Measurements from ENCODE around the gene CAB39. TPM values are rescaled to one million over a fixed set of nuclear protein-coding genes. Genes with fewer than 3 reads are reported as not detected.
"Not testable (repeated sequence)": the region's sequence is repeated elsewhere in the genome, so short reads cannot be mapped to it uniquely, and the experiment has no call there.

Gene CAB39
- total and polyA plus RNA-seq, 2 donors from 2014 or later: 39.1 to 77.6 TPM

DNA sequence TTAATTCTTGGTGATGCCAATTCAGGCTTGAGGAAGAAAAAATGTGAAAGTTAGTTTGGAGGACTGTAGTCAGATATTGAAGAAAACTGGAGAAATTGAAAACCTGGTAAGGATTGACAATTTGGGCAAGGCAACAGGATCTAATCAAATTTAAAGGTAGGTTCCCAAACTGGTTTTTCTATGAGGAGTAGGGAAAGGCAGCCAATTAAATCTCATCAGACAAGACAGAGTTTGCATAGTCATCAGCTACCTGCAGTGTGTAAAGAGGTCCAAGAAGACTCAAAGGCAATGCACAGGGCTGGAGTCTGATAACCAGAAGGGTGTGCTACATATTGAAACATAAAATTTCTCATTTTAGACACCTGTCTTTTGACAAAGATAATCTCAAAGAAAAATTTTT, 16.0 kb upstream of the CAB39 start:
- Histone ChIP-seq H3K9me3 (ENCODE audit: control insufficient read depth in 2 of 3, insufficient read depth in 1 of 3, low read length in 3 of 3) (no peaks in the 10 kb centered on the region), H3K27ac (ENCODE audit: low read depth in 2 of 2, low read length in 2 of 2) (no peak overlapping the region), H3K36me3 (ENCODE audit: control insufficient read depth in 2 of 3, insufficient read depth in 3 of 3, low read length in 3 of 3) (no peaks in the 10 kb centered on the region), H3K9ac (ENCODE audit: low read length in 3 of 3) (no peak overlapping the region), H3K4me3 (ENCODE audit: low read length in 3 of 3) (no peak overlapping the region), H3K4me1 (ENCODE audit: control insufficient read depth in 2 of 3, insufficient read depth in 2 of 3, low read depth in 1 of 3, low read length in 3 of 3) (no peaks in the 10 kb centered on the region), H3K27me3 (ENCODE audit: control insufficient read depth, insufficient read depth, low read length) (no peaks in the 10 kb centered on the region)
- FAIRE-seq (no peak), DNase-seq (no peak)
- intact Hi-C loops (cut with DNase I): no loop called here
- TF ChIP-seq, protein P1, sequence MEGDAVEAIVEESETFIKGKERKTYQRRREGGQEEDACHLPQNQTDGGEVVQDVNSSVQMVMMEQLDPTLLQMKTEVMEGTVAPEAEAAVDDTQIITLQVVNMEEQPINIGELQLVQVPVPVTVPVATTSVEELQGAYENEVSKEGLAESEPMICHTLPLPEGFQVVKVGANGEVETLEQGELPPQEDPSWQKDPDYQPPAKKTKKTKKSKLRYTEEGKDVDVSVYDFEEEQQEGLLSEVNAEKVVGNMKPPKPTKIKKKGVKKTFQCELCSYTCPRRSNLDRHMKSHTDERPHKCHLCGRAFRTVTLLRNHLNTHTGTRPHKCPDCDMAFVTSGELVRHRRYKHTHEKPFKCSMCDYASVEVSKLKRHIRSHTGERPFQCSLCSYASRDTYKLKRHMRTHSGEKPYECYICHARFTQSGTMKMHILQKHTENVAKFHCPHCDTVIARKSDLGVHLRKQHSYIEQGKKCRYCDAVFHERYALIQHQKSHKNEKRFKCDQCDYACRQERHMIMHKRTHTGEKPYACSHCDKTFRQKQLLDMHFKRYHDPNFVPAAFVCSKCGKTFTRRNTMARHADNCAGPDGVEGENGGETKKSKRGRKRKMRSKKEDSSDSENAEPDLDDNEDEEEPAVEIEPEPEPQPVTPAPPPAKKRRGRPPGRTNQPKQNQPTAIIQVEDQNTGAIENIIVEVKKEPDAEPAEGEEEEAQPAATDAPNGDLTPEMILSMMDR (IDR thresholded peaks at IDR 0.05; ENCODE audit: borderline replicate concordance, extremely low read depth, insufficient read depth): no peak

DNA sequence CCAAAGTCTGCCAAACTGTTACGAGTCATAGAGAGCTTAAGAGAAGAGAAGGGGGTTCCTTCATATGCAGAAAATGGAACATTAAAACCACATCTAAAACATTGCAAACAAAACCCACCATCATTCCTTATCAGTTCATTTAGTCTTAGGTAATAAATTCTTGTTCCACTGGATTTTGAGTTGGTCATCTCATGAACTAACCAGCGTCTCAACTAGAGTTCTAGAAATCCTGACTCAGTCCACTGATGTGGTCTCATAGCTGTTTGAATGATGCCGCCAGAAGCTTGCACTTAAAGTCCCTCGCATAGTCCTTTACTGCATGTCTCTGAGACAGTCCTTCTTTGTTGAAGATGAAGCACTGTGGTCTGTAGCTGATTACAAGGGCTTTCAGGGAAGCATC, 15.0 kb upstream of the CAB39 start:
- Histone ChIP-seq H3K27me3 (ENCODE audit: control insufficient read depth, insufficient read depth, low read length) (no peaks in the 10 kb centered on the region), H3K36me3 (ENCODE audit: control insufficient read depth in 2 of 3, insufficient read depth in 3 of 3, low read length in 3 of 3) (no peaks in the 10 kb centered on the region), H3K9me3 (ENCODE audit: control insufficient read depth in 2 of 3, insufficient read depth in 1 of 3, low read length in 3 of 3) (no peaks in the 10 kb centered on the region), H3K27ac (ENCODE audit: low read depth in 2 of 2, low read length in 2 of 2) (no peak overlapping the region), H3K9ac (ENCODE audit: low read length in 3 of 3) (no peak overlapping the region), H3K4me1 (ENCODE audit: control insufficient read depth in 2 of 3, insufficient read depth in 2 of 3, low read depth in 1 of 3, low read length in 3 of 3) (no peaks in the 10 kb centered on the region), H3K4me3 (ENCODE audit: low read length in 3 of 3) (no peak overlapping the region)
- TF ChIP-seq, protein P1 (IDR thresholded peaks at IDR 0.05; ENCODE audit: borderline replicate concordance, extremely low read depth, insufficient read depth): no peak
- no peak for FAIRE-seq
- intact Hi-C loops (cut with DNase I): no loop called here
- DNase-seq: no peak

DNA sequence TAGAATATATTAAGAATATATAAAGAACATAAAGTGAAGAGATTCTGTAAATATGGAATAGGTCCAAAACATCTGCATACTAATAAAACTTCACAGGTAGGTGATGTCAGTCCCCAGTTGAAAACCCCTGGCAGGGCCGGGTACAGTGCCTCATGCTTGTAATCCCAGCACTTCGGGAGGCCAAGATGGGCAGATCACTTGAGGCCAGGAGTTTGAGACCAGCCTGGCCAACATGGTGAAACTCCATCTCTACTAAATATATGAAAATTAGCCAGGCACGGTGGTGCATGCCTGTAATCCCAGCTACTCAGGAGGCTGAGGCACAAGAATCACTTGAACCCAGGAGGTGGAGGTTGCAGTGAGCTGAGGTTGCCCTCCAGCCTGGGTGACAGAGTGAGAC, 13.9 kb upstream of the CAB39 start:
- intact Hi-C loops (cut with DNase I); H3K4me3 ChIP-seq (ENCODE audit: low read length in 3 of 3); H3K9me3 ChIP-seq (ENCODE audit: control insufficient read depth in 2 of 3, insufficient read depth in 1 of 3, low read length in 3 of 3); H3K9ac ChIP-seq (ENCODE audit: low read length in 3 of 3); H3K36me3 ChIP-seq (ENCODE audit: control insufficient read depth in 2 of 3, insufficient read depth in 3 of 3, low read length in 3 of 3); FAIRE-seq; H3K4me1 ChIP-seq (ENCODE audit: control insufficient read depth in 2 of 3, insufficient read depth in 2 of 3, low read depth in 1 of 3, low read length in 3 of 3); H3K27ac ChIP-seq (ENCODE audit: low read depth in 2 of 2, low read length in 2 of 2); DNase-seq; H3K27me3 ChIP-seq (ENCODE audit: control insufficient read depth, insufficient read depth, low read length): not testable (repeated sequence)

DNA sequence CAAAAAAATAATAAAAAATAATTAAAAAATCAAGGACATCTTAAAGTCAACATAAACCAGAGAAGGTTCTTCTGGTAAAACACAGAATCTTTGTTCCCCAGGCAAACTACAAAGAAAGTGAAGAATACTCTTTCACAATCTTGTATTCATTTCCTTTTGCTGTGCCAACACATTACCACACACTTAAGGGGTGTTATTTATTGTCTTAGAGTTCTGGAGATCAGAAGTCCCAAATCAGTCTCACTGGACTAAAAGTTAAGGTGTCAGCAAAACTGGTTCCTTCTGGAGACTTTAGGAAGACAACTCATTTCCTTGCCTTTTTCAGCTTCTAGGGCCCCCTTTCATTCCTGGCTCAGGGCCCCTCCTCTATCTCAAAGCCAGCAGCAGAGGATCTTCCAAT, 12.2 kb upstream of the CAB39 start:
- H3K9ac ChIP-seq (ENCODE audit: low read length in 3 of 3): no peak overlapping the region
- H3K4me3 ChIP-seq (ENCODE audit: low read length in 3 of 3): no peak overlapping the region
- H3K27me3 ChIP-seq (ENCODE audit: control insufficient read depth, insufficient read depth, low read length): no peaks in the 10 kb centered on the region
- TF ChIP-seq, protein P1 (IDR thresholded peaks at IDR 0.05; ENCODE audit: borderline replicate concordance, extremely low read depth, insufficient read depth): no peak
- no peak overlapping the region for H3K27ac ChIP-seq (ENCODE audit: low read depth in 2 of 2, low read length in 2 of 2)
- no peaks in the 10 kb centered on the region for H3K4me1 ChIP-seq (ENCODE audit: control insufficient read depth in 2 of 3, insufficient read depth in 2 of 3, low read depth in 1 of 3, low read length in 3 of 3)
- intact Hi-C loops (cut with DNase I): no loop called here
- no peaks in the 10 kb centered on the region for H3K36me3 ChIP-seq (ENCODE audit: control insufficient read depth in 2 of 3, insufficient read depth in 3 of 3, low read length in 3 of 3)
- FAIRE-seq (no peak), DNase-seq (no peak)
- no peaks in the 10 kb centered on the region for H3K9me3 ChIP-seq (ENCODE audit: control insufficient read depth in 2 of 3, insufficient read depth in 1 of 3, low read length in 3 of 3)

Data from kidney (tissue), 14 donors.